ENCODE results near the gene SPON1.

DNA sequence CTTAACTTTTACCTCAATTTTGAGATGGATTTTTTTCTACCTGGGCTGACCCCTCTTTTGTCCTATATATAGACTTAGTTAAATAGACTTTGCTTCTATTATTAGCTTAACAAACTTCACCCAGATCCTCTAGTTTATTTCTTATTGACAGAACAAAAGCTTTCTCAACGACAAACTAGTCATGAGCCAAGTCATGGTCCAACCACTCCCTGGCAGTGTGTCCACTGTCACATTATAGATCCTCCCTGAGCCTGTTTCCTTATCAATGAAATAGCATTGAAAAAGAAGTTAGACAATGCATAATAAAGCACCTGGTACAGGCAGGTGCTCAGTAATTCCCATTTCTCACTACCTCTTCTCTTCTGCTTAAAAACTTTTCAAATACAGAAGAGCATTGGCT is 155.1 kb downstream of the SPON1 start:
- TF ChIP-seq, protein P1, sequence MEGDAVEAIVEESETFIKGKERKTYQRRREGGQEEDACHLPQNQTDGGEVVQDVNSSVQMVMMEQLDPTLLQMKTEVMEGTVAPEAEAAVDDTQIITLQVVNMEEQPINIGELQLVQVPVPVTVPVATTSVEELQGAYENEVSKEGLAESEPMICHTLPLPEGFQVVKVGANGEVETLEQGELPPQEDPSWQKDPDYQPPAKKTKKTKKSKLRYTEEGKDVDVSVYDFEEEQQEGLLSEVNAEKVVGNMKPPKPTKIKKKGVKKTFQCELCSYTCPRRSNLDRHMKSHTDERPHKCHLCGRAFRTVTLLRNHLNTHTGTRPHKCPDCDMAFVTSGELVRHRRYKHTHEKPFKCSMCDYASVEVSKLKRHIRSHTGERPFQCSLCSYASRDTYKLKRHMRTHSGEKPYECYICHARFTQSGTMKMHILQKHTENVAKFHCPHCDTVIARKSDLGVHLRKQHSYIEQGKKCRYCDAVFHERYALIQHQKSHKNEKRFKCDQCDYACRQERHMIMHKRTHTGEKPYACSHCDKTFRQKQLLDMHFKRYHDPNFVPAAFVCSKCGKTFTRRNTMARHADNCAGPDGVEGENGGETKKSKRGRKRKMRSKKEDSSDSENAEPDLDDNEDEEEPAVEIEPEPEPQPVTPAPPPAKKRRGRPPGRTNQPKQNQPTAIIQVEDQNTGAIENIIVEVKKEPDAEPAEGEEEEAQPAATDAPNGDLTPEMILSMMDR (IDR thresholded peaks at IDR 0.05): no peak
- TF ChIP-seq ZFX (IDR thresholded peaks at IDR 0.05; ENCODE audit: borderline replicate concordance): no peak
